22Rv1 (cell line): Measurements from ENCODE around the gene STRIT1.

Source experiments
- H3K27ac ChIP-seq: fragments of 450-650 bp; 2 replicates; pipeline ENCODE4 v1.5.1; 2017
- ZFX ChIP-seq: fragments of 450-650 bp; IDR thresholded peaks from 2 replicates; pipeline ENCODE4 v1.6.1; 2017; ENCODE audit warnings: antibody characterized with exemption, borderline replicate concordance
- TF ChIP-seq, protein P1 (sequence below): fragments of 450-650 bp; IDR thresholded peaks from 2 replicates; pipeline ENCODE4 v1.5.1; 2017; ENCODE audit warnings: mild to moderate bottlenecking

STRIT1 gene

DNA sequence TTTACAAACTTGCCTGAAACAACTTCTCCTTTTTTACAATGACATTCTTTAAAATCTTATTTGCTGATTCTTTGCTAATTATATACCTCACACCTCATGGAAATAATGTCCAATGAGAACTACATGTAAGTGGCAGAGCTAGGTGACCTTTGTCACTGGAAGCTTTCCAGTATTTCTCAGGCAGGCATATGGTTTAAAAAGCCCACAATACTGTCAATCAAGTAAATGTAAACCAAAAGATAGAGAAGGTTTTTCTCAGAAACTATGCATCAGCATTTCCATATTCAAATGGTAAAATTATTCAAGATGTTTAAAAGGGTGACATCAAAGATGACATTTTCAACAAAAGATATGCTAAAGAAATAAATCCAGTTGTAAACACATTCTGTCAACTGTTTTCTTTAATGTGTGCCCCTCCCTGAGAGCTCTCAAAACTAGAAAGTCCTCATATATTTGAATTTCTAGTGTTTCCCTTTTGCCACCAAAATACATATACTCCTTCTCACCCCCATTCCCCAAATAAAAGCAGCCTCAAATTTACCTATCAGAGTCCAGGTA lies 10.1 kb upstream of the STRIT1 start:
- H3K27ac ChIP-seq: peak overlapping the region; percentile 66
- TF ChIP-seq, protein P1, sequence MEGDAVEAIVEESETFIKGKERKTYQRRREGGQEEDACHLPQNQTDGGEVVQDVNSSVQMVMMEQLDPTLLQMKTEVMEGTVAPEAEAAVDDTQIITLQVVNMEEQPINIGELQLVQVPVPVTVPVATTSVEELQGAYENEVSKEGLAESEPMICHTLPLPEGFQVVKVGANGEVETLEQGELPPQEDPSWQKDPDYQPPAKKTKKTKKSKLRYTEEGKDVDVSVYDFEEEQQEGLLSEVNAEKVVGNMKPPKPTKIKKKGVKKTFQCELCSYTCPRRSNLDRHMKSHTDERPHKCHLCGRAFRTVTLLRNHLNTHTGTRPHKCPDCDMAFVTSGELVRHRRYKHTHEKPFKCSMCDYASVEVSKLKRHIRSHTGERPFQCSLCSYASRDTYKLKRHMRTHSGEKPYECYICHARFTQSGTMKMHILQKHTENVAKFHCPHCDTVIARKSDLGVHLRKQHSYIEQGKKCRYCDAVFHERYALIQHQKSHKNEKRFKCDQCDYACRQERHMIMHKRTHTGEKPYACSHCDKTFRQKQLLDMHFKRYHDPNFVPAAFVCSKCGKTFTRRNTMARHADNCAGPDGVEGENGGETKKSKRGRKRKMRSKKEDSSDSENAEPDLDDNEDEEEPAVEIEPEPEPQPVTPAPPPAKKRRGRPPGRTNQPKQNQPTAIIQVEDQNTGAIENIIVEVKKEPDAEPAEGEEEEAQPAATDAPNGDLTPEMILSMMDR: no peak
- TF ChIP-seq ZFX: no peak

DNA sequence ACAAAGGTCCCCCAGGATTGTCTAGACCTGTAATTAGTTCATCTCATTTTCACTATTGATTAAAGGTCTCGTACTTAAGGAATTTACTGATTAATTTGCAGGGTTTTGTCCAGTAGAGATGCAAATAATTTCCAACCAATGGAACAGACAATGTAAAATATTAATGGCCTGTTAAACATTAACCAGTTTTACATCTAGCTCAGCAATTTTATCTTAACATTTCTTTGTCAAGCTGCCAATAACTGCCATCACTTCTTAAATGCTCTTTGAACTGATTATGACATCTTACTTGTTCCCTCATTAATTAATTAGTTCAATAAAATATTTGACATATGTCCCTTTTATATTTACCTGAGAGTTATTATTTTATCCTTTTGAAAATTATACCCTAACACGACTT lies 9.4 kb upstream of the STRIT1 start:
- no peak for TF ChIP-seq ZFX
- TF ChIP-seq, protein P1: no peak
- peak overlapping the region; percentile 66 for H3K27ac ChIP-seq

DNA sequence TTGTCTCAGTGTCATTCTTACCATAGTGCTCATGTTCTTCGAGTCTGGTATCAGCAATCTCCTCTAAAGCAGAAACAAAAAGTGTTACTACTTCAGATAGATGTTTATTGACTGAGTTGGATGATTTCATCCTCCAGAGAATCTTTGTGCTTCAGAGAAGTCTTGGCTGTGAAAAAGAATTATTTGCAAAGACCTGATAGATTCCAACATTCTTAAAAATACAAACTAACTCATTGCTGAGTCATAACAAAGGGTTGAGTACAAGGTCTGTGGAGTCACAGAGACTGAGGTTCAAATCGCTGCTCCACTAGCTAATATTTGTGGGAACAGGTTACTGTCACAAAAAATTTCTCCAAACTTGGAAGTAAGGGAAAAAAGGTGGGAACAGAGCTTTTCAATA lies 9.0 kb upstream of the STRIT1 start:
- TF ChIP-seq, protein P1: no peak
- no peak for TF ChIP-seq ZFX
- H3K27ac ChIP-seq: peak overlapping the region; percentile 66

DNA sequence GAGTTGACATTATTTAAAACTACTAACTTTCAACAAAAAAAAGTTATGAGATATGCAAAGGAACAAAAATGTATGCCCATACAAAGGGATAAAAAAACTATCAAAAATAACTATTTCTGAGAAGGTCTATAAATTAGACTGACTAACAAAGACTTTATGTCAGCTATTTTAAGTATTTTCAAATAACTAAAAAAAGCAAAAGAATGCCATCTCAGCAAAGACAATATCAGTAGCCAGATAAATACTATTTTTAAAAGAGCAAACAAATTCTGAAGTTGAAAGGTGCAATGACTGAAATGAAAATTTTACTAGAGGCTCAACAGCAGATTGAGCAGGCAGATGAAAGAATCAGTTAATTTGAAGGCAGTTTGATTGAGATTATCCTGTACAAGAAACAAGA lies 3.6 kb upstream of the STRIT1 start:
- no peak for TF ChIP-seq ZFX
- TF ChIP-seq, protein P1: no peak

DNA sequence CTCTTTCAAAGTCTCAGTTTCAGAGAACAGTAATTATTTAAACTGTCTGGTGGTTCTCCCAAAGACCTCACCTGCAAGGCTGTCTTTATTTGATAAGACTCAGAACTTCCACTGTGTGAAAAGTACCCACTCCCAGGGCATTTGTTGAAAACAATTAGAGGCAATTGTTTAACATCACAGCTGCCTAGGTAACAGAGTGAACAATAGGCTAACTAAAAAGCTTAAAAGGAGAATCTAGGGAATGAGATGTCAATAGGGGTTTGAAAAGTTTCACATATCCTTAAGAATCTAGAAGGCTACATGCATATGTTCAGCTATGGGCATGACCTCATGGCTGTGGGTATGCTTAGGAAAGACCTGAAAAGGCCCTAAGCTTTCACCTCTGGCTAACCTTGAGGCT lies 2.9 kb upstream of the STRIT1 start:
- TF ChIP-seq, protein P1: no peak
- no peak for TF ChIP-seq ZFX

More for the DNA sequence above, 3.6 kb upstream of the STRIT1 start:
- no peak overlapping the region for H3K27ac ChIP-seq

DNA sequence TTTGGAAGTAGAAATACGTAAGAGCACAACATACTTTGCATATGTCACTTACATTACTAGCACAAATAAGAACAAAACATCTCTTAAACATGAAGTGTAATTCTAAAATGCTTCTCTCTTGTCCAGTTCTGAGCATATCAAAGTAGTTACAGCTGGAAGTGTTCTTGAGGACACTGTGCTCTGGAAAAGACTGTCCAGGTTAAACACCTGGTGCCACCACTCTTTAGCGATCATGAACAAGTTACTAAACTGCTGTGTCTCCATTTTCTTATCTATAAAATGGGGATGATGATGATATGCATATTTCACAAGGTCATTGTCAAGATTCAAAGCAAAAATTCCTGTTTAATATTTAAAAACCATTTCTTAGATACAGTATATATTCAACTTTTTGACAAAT lies 790 bp downstream of the STRIT1 start:
- TF ChIP-seq, protein P1: no peak
- TF ChIP-seq ZFX: no peak

More for the DNA sequence above, 2.9 kb upstream of the STRIT1 start:
- no peak overlapping the region for H3K27ac ChIP-seq

DNA sequence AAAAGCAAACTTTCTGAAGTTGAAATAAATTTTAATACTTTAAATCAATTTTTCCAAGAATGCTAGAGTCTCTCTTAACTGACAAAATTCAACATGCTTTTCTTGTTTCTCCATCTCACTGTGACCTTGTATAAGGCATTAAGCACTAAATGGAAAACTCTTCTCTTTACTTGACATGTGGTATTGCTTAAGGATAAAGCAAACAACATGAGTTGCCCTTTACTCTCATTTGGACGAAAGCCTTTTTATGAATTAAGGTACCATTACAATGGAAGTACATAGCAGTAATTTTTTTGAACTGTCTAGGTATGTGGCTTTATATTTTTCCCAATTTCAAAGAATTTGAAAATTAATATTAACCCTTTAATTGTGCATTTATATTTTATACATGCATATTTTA lies 1.4 kb downstream of the STRIT1 start:
- no peak overlapping the region for H3K27ac ChIP-seq
- TF ChIP-seq, protein P1: no peak
- no peak for TF ChIP-seq ZFX

More for the DNA sequence above, 790 bp downstream of the STRIT1 start:
- no peak overlapping the region for H3K27ac ChIP-seq
